Transverse colon (tissue), 4 donors: ENCODE data around the gene ATP5ME. TPM values are rescaled to one million over a fixed set of nuclear protein-coding genes. Genes with fewer than 3 reads are reported as not detected.

Experiments
- DNase-seq: peaks from one replicate; pipeline ENCODE4 v3.0.0-alpha.2; 2019
- H3K27ac ChIP-seq, 4 donors: fragments of 200-600 bp; sonication (generic); 2 replicates each; pipeline ENCODE4 v1.5.1; 2016 to 2018; ENCODE audit warnings: inconsistent platforms in 4 of 4
- H3K27me3 ChIP-seq: fragments of 200-600 bp; sonication (generic); 2 replicates; pipeline ENCODE4 v1.5.1; 2017; ENCODE audit warnings: inconsistent platforms
- H3K36me3 ChIP-seq, 4 donors: fragments of 200-600 bp; sonication (generic); 2 replicates each; pipeline ENCODE4 v1.5.1; 2017 to 2019; ENCODE audit warnings: inconsistent platforms in 4 of 4
- H3K4me1 ChIP-seq, 4 donors: fragments of 200-600 bp; sonication (generic); 2 replicates each; pipeline ENCODE4 v1.5.1; 2017 to 2020; ENCODE audit warnings: inconsistent platforms in 4 of 4
- H3K4me3 ChIP-seq, 4 donors: fragments of 200-600 bp; sonication (generic); 1 replicate in 1 of 4; 2 replicates in 3 of 4; pipeline versions ENCODE4 v1.5.1 to v1.6.1; 2017 to 2019; ENCODE audit warnings: inconsistent platforms in 4 of 4
- H3K9me3 ChIP-seq, 2 donors: fragments of 200-600 bp; sonication (generic); 2 replicates each; pipeline ENCODE4 v1.5.1; 2017 to 2019; ENCODE audit warnings: inconsistent platforms in 2 of 2
- CTCF ChIP-seq, 5 experiments: fragments of 200-600 bp in 3 of 5; fragments of 450-650 bp in 2 of 5; sonication (generic) in 3 of 5; IDR thresholded peaks; 1 replicate in 2 of 5; 2 replicates in 3 of 5; pipeline ENCODE4 v1.5.1; 2016 to 2017; ENCODE audit warnings: antibody characterized with exemption in 5 of 5, inconsistent platforms in 3 of 5, mild to moderate bottlenecking in 2 of 5, moderate library complexity in 1 of 5
- EP300 ChIP-seq: sonication (generic); formaldehyde crosslinking; IDR thresholded peaks from one replicate; pipeline ENCODE4 v1.6.1; 2017; ENCODE audit warnings: antibody characterized with exemption, low read depth
- POLR2A ChIP-seq: fragments of 450-650 bp; IDR thresholded peaks from one replicate; pipeline ENCODE4 v1.6.1; 2016; ENCODE audit warnings: antibody characterized with exemption, mild to moderate bottlenecking, moderate library complexity
- POLR2AphosphoS5 ChIP-seq, 3 donors: sonication (generic); formaldehyde crosslinking; IDR thresholded peaks; one replicate each; pipeline ENCODE4 v1.6.1; 2016; ENCODE audit warnings: antibody characterized with exemption in 3 of 3
- WGBS, 2 donors: methylation state at CpG; one replicate each; pipeline ENCODE4 v1.1.5; 2018; ENCODE audit warnings: low coverage in 1 of 2; 5-methylcytosine and 5-hydroxymethylcytosine counted together
- in situ Hi-C, 4 donors: fragments of 200-750 bp; cut with MboI; loops; one replicate each; pipeline versions ENCODE4 v1.15.0 to v1.15.1; 2017; ENCODE audit warnings: low sequenced_read_pairs in 3 of 4, low pct_ligation_motif_present in 1 of 4, low pct_unique_long_range_greater_than_20kb in 1 of 4
- intact Hi-C: fragments of 100-400 bp; cut with DNase I; formaldehyde crosslinking; loops from one replicate; pipeline ENCODE4 v1.15.1; 2023; ENCODE audit warnings: low total_unique reads
- total RNA-seq, 4 donors: library from RNA; depleted of rRNA; stranded (reverse); fragments of >200 nt; gene quantifications; one replicate each; pipeline ENCODE4 v1.1.0, GENCODE V29; 2016

ATP5ME gene
- total RNA-seq, 4 donors from 2014 or later: 52.0 to 152 (median 148) TPM; not detected in 1

- intact Hi-C loops: no loop called here
- Histone ChIP-seq H3K4me1 (peaks cover 8 to 42% (median 20%) of the 10 kb centered on the region in 4 donors), H3K27ac (no peak overlapping the region), H3K36me3 (no peaks in the 10 kb centered on the region), H3K9me3 (no peaks in the 10 kb centered on the region), H3K4me3 (no peak overlapping the region), H3K27me3 (no peaks in the 10 kb centered on the region)
- DNase-seq: no peak
- TF ChIP-seq POLR2A (no peak), CTCF (IDR thresholded peaks at IDR 0.05) (no peak)
- WGBS, 2 donors: 91 to 100% methylated on average over 4 to 13 of the region's 13 CpGs
- in situ Hi-C loops: no loop called here
These were observed 36.8 kb upstream of the ATP5ME start for GRCh38 chr4:710916-711315.

- intact Hi-C loops (no loop called here), in situ Hi-C loops (no loop called here)
- 50 to 70% methylated on average over 2 to 9 of the region's 9 CpGs for WGBS, 2 donors
- Histone ChIP-seq H3K27ac (no peak overlapping the region), H3K4me1 (peaks cover 10 to 45% (median 22%) of the 10 kb centered on the region in 4 donors), H3K9me3 (no peaks in the 10 kb centered on the region), H3K36me3 (no peaks in the 10 kb centered on the region), H3K27me3 (no peaks in the 10 kb centered on the region), H3K4me3 (no peak overlapping the region)
- DNase-seq: no peak
- TF ChIP-seq EP300 (no peak), POLR2A (no peak), POLR2AphosphoS5 (IDR thresholded peaks at IDR 0.05) (no peak), CTCF (IDR thresholded peaks at IDR 0.05) (no peak)
These were observed 36.0 kb upstream of the ATP5ME start for GRCh38 chr4:710116-710515.

GRCh38 chr4:709348-709747 is 35.3 kb upstream of the ATP5ME start:
- Histone ChIP-seq H3K27me3 (no peaks in the 10 kb centered on the region), H3K9me3 (no peaks in the 10 kb centered on the region), H3K4me1 (peaks cover 13 to 40% (median 23%) of the 10 kb centered on the region in 4 donors), H3K4me3 (no peak overlapping the region), H3K36me3 (no peaks in the 10 kb centered on the region), H3K27ac (no peak overlapping the region)
- TF ChIP-seq EP300 (no peak), CTCF (IDR thresholded peaks at IDR 0.05) (no peak), POLR2AphosphoS5 (IDR thresholded peaks at IDR 0.05) (no peak), POLR2A (no peak)
- WGBS, 2 donors: 87 to 95% methylated on average over 6 of the region's 6 CpGs
- no peak for DNase-seq
- in situ Hi-C loops: no loop called here
- intact Hi-C loops: no loop called here

GRCh38 chr4:708631-708933 is 34.5 kb upstream of the ATP5ME start:
- H3K4me1 ChIP-seq: peaks cover 13 to 39% (median 23%) of the 10 kb centered on the region in 4 donors
- H3K27me3 ChIP-seq: no peaks in the 10 kb centered on the region
- in situ Hi-C loops: no loop called here
- intact Hi-C loops: no loop called here
- 87 to 100% methylated on average over 1 to 6 of the region's 6 CpGs for WGBS, 2 donors
- H3K36me3 ChIP-seq: no peaks in the 10 kb centered on the region
- H3K4me3 ChIP-seq: no peak overlapping the region
- DNase-seq: no peak
- no peaks in the 10 kb centered on the region for H3K9me3 ChIP-seq
- H3K27ac ChIP-seq: no peak overlapping the region
- no peak for TF ChIP-seq CTCF (IDR thresholded peaks at IDR 0.05)
- no peak for TF ChIP-seq POLR2AphosphoS5 (IDR thresholded peaks at IDR 0.05)
- no peak for TF ChIP-seq EP300
- no peak for TF ChIP-seq POLR2A
